DND-41 (cell line): ENCODE results near the gene P4HB.

Experiments
- ATAC-seq: fragments of 200-7000 bp; cut with Tn5 transposase; 3 replicates; pipeline ENCODE4 v1.9.1; 2021; ENCODE audit warnings: low read depth; ENCODE audit not compliant: insufficient read depth
- DNase-seq: peaks from one replicate; pipeline ENCODE4 v3.0.0-alpha.2; 2020
- H2AFZ ChIP-seq: 2 replicates; pipeline ENCODE4 v1.6.0; 2012; ENCODE audit warnings: low read depth, low read length
- H3K27ac ChIP-seq: 2 replicates; pipeline ENCODE4 v1.5.1; 2012; ENCODE audit warnings: low read length, inconsistent platforms
- H3K27me3 ChIP-seq: fragments of 200-600 bp; sonication (generic); 2 replicates; pipeline ENCODE4 v1.6.0; 2012; ENCODE audit warnings: low read length, mild to moderate bottlenecking, inconsistent platforms; ENCODE audit not compliant: insufficient read depth, poor library complexity
- H3K36me3 ChIP-seq: 2 replicates; pipeline ENCODE4 v1.5.1; 2012; ENCODE audit warnings: low read length, inconsistent platforms; ENCODE audit not compliant: insufficient read depth
- H3K4me1 ChIP-seq: 2 replicates; pipeline ENCODE4 v1.5.1; 2012; ENCODE audit warnings: mild to moderate bottlenecking, low read length; ENCODE audit not compliant: insufficient read depth
- H3K4me2 ChIP-seq: 2 replicates; pipeline ENCODE4 v1.6.0; 2012; ENCODE audit warnings: mild to moderate bottlenecking, moderate library complexity, low read length, inconsistent platforms; ENCODE audit not compliant: insufficient read depth
- H3K4me3 ChIP-seq, 2 experiments: fragments of 200-600 bp in 1 of 2; shearing (Covaris generic) in 1 of 2; 2 replicates each; pipeline ENCODE4 v1.5.1; 2012 to 2016; ENCODE audit warnings: inconsistent platforms in 2 of 2, low read length in 2 of 2, mild to moderate bottlenecking in 2 of 2, low read depth in 1 of 2, moderate library complexity in 1 of 2
- H3K79me2 ChIP-seq: 2 replicates; pipeline ENCODE4 v1.6.0; 2012; ENCODE audit warnings: low read length, inconsistent platforms; ENCODE audit not compliant: insufficient read depth
- H3K9ac ChIP-seq: 2 replicates; pipeline ENCODE4 v1.6.0; 2012; ENCODE audit warnings: low read depth, mild to moderate bottlenecking, inconsistent platforms, low read length, moderate library complexity
- H3K9me3 ChIP-seq: 2 replicates; pipeline ENCODE4 v1.5.1; 2012; ENCODE audit warnings: low read length, moderate library complexity, mild to moderate bottlenecking, inconsistent platforms; ENCODE audit not compliant: insufficient read depth, severe bottlenecking
- H4K20me1 ChIP-seq: 2 replicates; pipeline ENCODE4 v1.6.0; 2012; ENCODE audit warnings: low read length; ENCODE audit not compliant: insufficient read depth
- CTCF ChIP-seq: IDR thresholded peaks from 2 replicates; pipeline ENCODE4 v1.5.1; 2012; ENCODE audit warnings: borderline replicate concordance, low read length, moderate library complexity, mild to moderate bottlenecking; ENCODE audit not compliant: poor library complexity, severe bottlenecking; ENCODE audit errors: extremely low read depth
- EZH2 ChIP-seq: IDR thresholded peaks from 3 replicates; pipeline ENCODE4 v1.6.1; 2012; ENCODE audit warnings: borderline replicate concordance, low read depth, mild to moderate bottlenecking, moderate library complexity, low read length, inconsistent platforms; ENCODE audit not compliant: severe bottlenecking

P4HB gene

GRCh38 chr17:81898885-81899284 lies 38.5 kb upstream of the P4HB start:
- Histone ChIP-seq H3K36me3 (peaks cover 72% of the 10 kb centered on the region), H3K27me3 (no peaks in the 10 kb centered on the region), H4K20me1 (peaks cover 8% of the 10 kb centered on the region; the same call in 1 of the 2 replicates), H3K27ac (no peak overlapping the region), H3K9ac (no peak overlapping the region), H2AFZ (no peak overlapping the region), H3K4me2 (no peak overlapping the region), H3K4me3 (no peak overlapping the region), H3K4me1 (peaks cover 5% of the 10 kb centered on the region; the same call in 1 of the 2 replicates), H3K79me2 (peaks cover 32% of the 10 kb centered on the region), H3K9me3 (no peaks in the 10 kb centered on the region)
- no peak for DNase-seq
- no peak for ATAC-seq
- no peak for TF ChIP-seq EZH2
- no peak for TF ChIP-seq CTCF

- H3K9ac ChIP-seq: no peak overlapping the region
- H3K27ac ChIP-seq: no peak overlapping the region
- no peaks in the 10 kb centered on the region for H3K9me3 ChIP-seq
- peaks cover 8% of the 10 kb centered on the region; the same call in 1 of the 2 replicates for H4K20me1 ChIP-seq
- H3K27me3 ChIP-seq: no peaks in the 10 kb centered on the region
- H3K36me3 ChIP-seq: peaks cover 72% of the 10 kb centered on the region
- DNase-seq: no peak
- no peak for TF ChIP-seq EZH2
- no peak for TF ChIP-seq CTCF
- peaks cover 12% of the 10 kb centered on the region; the same call in 1 of the 2 replicates for H3K4me1 ChIP-seq
- no peak overlapping the region for H2AFZ ChIP-seq
- ATAC-seq: no peak
- H3K4me3 ChIP-seq: no peak overlapping the region
- no peak overlapping the region for H3K4me2 ChIP-seq
- H3K79me2 ChIP-seq: peaks cover 38% of the 10 kb centered on the region
Observed at GRCh38 chr17:81898029-81898866, 37.9 kb upstream of the P4HB start.

GRCh38 chr17:81895400-81895799 lies 35.1 kb upstream of the P4HB start:
- Histone ChIP-seq H3K4me3 (no peak overlapping the region), H2AFZ (no peak overlapping the region), H3K36me3 (peaks cover 67% of the 10 kb centered on the region), H4K20me1 (peaks cover 13% of the 10 kb centered on the region), H3K27ac (no peak overlapping the region), H3K4me2 (no peak overlapping the region), H3K79me2 (peaks cover 62% of the 10 kb centered on the region), H3K9me3 (no peaks in the 10 kb centered on the region), H3K4me1 (peaks cover 23% of the 10 kb centered on the region), H3K27me3 (no peaks in the 10 kb centered on the region), H3K9ac (no peak overlapping the region; the same call in 1 of the 2 replicates)
- no peak for ATAC-seq
- TF ChIP-seq CTCF (no peak), EZH2 (no peak)
- DNase-seq: no peak

- H4K20me1 ChIP-seq: peaks cover 45% of the 10 kb centered on the region
- H3K4me2 ChIP-seq: no peak overlapping the region
- peaks cover 88% of the 10 kb centered on the region for H3K79me2 ChIP-seq
- ATAC-seq (no peak), DNase-seq (no peak)
- peak overlapping the region; percentile 93 for H3K27ac ChIP-seq
- H3K4me3 ChIP-seq: peak overlapping the region; percentile 86 to 100; a peak in 3 of 4 replicates
- H2AFZ ChIP-seq: no peak overlapping the region
- H3K4me1 ChIP-seq: peaks cover 54% of the 10 kb centered on the region
- no peaks in the 10 kb centered on the region for H3K9me3 ChIP-seq
- TF ChIP-seq EZH2: no peak
- TF ChIP-seq CTCF: no peak
- peaks cover 71% of the 10 kb centered on the region for H3K36me3 ChIP-seq
- no peaks in the 10 kb centered on the region for H3K27me3 ChIP-seq
- H3K9ac ChIP-seq: peak overlapping the region; percentile 97
Observed at GRCh38 chr17:81891303-81891552, 30.9 kb upstream of the P4HB start.
